Effector memory CD4-positive, alpha-beta T cell (primary cell): ENCODE measurements around the gene ENO2.
"Not testable (repeated sequence)": the region's sequence is repeated elsewhere in the genome, so short reads cannot be mapped to it uniquely, and the experiment has no call there.

Experiments used
- DNase-seq, 3 donors: peaks; one replicate each; pipeline ENCODE4 v3.0.0-alpha.2; 2020
- H3K27ac ChIP-seq: 2 replicates; pipeline ENCODE4 v1.7.0; 2013; ENCODE audit warnings: mild to moderate bottlenecking, low read length, moderate library complexity; ENCODE audit not compliant: insufficient read depth, poor library complexity, severe bottlenecking
- H3K27me3 ChIP-seq: replicated peaks from 2 replicates; pipeline ENCODE4 v1.7.0; 2013; ENCODE audit warnings: mild to moderate bottlenecking, low read length; ENCODE audit not compliant: insufficient read depth, control insufficient read depth, poor library complexity, severe bottlenecking
- H3K36me3 ChIP-seq: 2 replicates; pipeline ENCODE4 v1.7.0; 2013; ENCODE audit warnings: mild to moderate bottlenecking, low read length, moderate library complexity; ENCODE audit not compliant: control insufficient read depth, insufficient read depth
- H3K4me1 ChIP-seq: 2 replicates; pipeline ENCODE4 v1.7.0; 2013; ENCODE audit warnings: low read length, mild to moderate bottlenecking; ENCODE audit not compliant: control insufficient read depth, insufficient read depth, poor library complexity, severe bottlenecking
- H3K4me3 ChIP-seq: 2 replicates; pipeline ENCODE4 v1.7.0; 2013; ENCODE audit warnings: low read length, low read depth, mild to moderate bottlenecking; ENCODE audit not compliant: insufficient read depth, poor library complexity, severe bottlenecking
- H3K9me3 ChIP-seq: 2 replicates; pipeline ENCODE4 v1.7.0; 2013; ENCODE audit warnings: mild to moderate bottlenecking, low read length, moderate library complexity; ENCODE audit not compliant: control insufficient read depth

Gene ENO2

DNA sequence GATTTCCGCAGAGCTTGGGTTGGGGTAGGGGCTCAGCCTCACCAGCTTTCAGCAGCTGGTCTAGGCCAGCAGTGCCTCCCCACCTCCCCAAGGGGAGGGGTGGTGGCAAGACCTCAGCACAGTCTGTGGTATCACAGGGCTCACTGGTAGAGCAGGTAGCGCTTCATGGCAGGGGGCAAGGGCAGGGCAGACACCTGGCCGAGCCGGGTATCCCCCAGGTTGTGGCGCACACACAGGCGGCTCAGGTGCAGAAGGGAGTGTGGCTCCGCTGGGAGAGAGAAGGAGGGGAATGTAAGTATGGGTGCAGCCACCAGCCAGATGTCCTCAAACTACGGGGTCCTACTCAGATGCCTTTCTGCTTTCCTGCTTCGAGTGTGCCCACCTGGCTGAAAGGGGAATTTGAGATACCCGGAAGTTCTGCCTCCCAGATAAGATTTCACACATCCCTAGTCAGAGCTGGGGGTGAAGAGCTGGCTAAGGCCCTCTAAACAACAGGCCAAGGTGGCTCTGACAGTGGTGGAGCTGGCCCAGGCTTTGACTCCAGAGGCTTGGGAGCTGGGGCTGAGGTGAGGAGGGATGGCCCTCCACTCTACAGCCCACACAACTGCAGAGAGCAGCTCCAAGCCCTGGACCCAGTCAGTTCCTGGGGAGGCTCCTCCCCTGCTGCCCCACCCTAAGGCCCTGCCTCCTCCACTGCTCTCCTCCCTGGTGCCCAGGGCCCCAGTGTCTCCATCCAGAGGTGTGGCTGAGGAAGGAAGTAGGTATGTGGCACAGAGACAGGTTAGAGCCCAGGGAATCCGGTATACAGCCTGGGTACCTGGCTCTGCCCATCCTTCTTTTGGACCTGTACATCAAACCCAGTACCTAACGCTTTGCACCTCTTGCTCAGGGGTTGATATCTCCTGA lies 43.1 kb upstream of the ENO2 start:
- H3K9me3 ChIP-seq, result no peaks in the 10 kb centered on the region
- H3K27ac ChIP-seq, result peak overlapping the region; percentile 82
- DNase-seq, result peak in 1 of 3 donors; percentile 21
- peaks cover 12% of the 10 kb centered on the region for H3K36me3 ChIP-seq
- peaks cover 44% of the 10 kb centered on the region for H3K4me1 ChIP-seq
- no peaks in the 10 kb centered on the region for H3K27me3 ChIP-seq
- peak overlapping the region; percentile 83 for H3K4me3 ChIP-seq

DNA sequence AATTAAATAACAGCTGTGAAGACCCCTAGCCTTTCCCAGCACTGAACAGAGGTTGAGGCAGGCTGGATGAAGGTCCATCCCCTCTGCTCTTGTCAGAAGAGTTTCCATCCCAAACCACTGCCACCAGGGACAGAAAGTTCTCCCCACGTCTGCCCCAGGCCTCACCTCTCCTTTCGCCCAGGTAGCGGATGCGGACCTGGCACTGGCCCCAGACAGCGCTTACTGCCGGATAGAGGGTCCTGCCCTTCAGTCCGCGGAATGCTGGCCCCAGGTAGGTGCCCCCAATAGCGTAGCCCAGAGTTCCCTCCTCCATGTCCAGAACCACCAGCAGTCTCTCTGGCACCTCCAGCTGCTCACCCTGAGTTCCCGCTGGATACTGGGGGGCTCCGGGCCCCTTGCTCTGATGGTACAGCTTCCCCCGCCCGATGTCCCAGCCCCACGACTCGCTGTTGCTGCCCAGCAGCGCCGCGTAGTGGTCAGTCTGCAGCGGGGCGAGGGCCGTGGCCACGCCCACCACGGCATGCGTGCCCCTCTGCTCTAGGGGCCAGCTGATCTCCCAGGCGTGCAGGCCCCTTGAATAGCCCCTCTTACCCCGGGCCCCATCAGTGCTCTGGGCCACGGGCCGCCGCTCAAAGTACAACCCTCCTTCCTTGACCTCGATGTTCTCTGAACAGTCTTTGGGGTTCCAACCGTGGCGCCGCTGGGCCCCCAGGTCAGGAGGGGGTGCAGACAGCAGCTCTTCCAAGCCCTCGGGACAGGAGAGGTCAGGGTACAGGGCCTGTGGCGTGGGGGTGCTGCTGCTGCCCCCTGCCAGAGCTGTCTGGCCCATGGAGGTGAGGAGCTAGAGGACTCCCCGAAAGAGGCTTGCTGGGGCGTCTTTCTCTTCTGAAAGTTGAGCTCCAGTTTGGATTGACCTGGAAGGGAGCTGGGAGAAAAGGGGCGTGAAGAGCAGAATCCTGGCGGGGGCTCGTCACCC lies 42.0 kb upstream of the ENO2 start:
- Histone ChIP-seq H3K36me3 (peaks cover 12% of the 10 kb centered on the region), H3K27me3 (no peaks in the 10 kb centered on the region), H3K27ac (peak overlapping the region; percentile 82), H3K9me3 (no peaks in the 10 kb centered on the region), H3K4me3 (peak overlapping the region; percentile 83), H3K4me1 (peaks cover 38% of the 10 kb centered on the region)
- peak; percentile 66 to 75 (median 71) for DNase-seq

DNA sequence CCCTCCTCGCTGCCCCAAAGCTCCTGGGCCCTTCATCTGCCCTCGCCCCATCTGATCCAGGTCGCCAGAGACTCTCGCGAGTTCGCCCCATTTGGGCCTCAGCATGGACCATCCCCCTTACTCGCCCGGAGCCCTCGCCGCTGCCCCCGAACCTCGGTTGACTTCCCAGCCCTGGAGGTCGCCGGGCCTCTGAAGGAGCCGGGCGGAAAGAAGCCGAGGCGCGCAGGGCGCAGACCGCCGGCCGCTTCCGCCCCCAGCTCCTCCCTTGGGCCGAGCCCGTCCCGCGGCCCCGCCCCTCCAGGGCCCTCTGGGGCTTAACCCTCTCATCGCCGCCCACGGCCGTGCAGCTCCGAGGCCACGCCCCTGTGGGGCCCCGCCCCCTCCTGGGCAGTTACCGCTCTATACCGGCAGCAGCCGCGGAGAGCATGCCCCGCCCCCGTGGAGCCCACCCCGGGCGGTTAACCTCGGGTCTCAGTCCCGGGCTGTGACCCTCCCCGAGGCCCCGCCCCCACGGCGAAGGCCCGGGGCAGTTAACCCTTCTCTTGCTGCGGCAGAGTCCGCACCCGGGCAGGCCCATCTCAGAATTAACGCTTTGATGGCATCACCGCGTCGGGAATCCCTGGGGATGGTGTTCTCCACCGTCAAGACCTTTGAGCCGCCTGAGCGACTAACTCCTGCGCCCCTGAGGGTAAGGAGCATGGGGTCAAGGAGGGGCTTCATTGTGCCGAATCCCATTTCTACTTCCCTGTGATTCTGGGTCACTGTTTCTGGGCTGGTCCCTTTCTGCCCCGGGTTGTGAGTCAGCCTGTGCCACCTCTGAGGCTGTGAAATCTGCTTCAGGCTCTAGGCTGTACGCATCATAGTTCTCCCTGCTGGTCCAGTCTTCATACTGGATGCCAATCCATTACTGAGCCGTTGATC lies 41.0 kb upstream of the ENO2 start, which contains the start of gene SPSB2:
Gene SPSB2 (minus strand): TSS at position 210 of the 921 bp plus-strand sequence. CDS start 402 bp downstream, outside the sequence.
- H3K4me1 ChIP-seq, result peaks cover 33% of the 10 kb centered on the region
- peak; percentile 97 for DNase-seq
- no peaks in the 10 kb centered on the region for H3K9me3 ChIP-seq
- peak within 1 kb of the TSS; percentile 83 for H3K4me3 ChIP-seq
- H3K27ac ChIP-seq, result peak within 1 kb of the TSS; percentile 82
- H3K27me3 ChIP-seq, result no peaks in the 10 kb centered on the region
- H3K36me3 ChIP-seq, result peaks cover 12% of the 10 kb centered on the region

DNA sequence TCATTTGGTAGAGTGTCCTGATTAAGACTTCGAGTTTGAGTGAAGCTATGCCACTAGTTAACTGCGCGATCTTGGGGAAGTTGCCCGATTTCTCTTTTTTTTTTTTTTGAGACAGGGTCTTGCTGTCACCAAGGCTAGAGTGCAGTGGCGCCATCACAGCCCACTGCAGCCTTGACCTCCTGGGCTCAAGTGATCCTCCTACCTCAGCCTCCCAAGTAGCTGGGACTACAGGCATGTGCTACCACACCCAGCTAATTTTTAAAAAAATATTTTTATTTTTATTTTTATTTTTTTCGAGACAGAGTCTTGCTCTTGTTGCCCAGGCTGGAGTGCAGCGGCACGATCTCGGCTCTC lies 40.4 kb upstream of the ENO2 start:
- not testable (repeated sequence) for DNase-seq, H3K9me3 ChIP-seq, H3K27me3 ChIP-seq
- peak overlapping the region; percentile 83 for H3K4me3 ChIP-seq
- peaks cover 27% of the 10 kb centered on the region for H3K4me1 ChIP-seq
- peak overlapping the region; percentile 82 for H3K27ac ChIP-seq
- H3K36me3 ChIP-seq, result peaks cover 12% of the 10 kb centered on the region

DNA sequence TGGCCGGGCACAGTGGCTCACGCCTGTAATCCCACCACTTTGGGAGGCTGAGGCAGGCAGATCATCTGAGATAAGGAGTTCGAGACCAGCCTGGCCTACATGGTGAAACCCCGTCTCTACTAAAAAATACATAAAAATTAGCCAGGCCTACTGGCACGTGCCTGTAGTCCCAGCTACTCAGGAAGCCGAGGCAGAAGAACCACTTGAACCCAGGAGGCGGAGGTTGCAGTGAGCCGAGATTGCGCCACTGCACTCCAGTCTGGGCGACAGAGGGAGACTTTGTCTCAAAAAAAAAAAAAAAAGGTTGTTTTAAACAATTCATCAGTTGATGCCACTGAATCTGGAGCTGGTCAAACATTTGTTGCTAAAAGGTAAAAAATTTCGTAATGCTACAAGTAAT lies 34.6 kb upstream of the ENO2 start:
- H3K4me3 ChIP-seq, H3K27ac ChIP-seq, H3K9me3 ChIP-seq, DNase-seq, H3K27me3 ChIP-seq, H3K36me3 ChIP-seq, H3K4me1 ChIP-seq: not testable (repeated sequence)

DNA sequence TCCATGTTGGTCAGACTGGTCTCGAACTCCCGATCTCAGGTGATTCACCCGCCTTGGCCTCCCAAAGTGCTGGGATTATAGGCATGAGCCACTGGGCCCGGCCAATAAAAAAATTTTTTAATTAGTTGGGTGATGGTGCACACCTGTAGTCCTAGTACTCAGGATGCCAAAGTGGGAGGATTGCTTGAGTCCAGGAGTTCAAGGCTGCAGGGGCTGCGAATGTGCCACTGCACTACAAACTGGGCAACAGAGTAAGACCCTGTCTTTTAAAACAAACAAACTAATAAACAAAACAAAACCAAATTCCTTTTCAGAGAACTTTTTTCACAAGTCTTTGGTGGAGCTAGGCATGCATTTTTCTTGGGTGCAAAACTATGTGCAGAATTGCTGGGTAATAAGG lies 31.1 kb upstream of the ENO2 start:
- Histone ChIP-seq H3K27ac (no peak overlapping the region), H3K36me3 (no peaks in the 10 kb centered on the region), H3K4me3 (no peak overlapping the region), H3K4me1 (no peaks in the 10 kb centered on the region), H3K27me3 (no peaks in the 10 kb centered on the region), H3K9me3 (no peaks in the 10 kb centered on the region)
- DNase-seq, result no peak

DNA sequence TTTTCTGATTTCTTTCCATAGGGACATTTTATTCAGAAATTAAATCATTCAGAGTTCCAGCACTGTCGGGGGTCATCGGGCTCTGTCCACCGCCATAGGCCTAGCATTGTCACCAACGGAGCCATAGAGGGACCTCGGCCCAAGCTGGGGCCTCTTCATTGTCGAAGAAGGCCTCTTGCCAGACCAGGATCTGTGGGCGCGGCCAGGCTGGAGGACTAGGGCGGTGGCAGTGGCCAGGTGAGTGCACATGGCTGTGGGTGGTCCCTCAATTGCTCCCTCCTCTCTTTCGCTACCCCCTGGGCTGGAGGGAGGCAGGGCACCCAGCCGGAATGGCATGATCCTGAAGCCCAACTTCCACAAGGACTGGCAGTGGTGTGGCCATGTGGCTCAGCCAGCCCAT lies 30.7 kb upstream of the ENO2 start:
- no peak for DNase-seq
- no peak overlapping the region for H3K27ac ChIP-seq
- no peaks in the 10 kb centered on the region for H3K27me3 ChIP-seq
- no peak overlapping the region for H3K4me3 ChIP-seq
- no peaks in the 10 kb centered on the region for H3K9me3 ChIP-seq
- no peaks in the 10 kb centered on the region for H3K4me1 ChIP-seq
- H3K36me3 ChIP-seq, result no peaks in the 10 kb centered on the region

DNA sequence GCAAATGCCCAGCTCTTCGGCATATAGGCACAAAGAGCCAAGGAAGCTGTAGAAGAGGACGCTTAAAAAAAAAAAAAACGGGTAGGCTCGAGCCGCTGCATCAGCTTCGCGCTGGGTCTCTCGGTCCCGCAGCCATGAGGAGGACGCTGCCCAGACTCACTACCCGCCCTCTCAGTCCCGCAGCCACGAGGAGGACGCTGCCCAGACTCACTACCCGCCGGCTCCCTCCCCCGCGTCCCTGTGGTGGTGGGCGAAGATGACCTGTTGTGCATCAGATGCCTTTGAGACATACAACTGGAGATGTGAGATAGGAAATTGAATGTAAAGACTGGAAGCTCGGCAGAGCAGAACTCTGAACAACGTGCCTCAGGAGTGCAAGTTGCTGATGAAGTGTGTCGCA lies 29.8 kb upstream of the ENO2 start:
- H3K9me3 ChIP-seq, result no peaks in the 10 kb centered on the region
- H3K4me1 ChIP-seq, result no peaks in the 10 kb centered on the region
- no peak overlapping the region for H3K4me3 ChIP-seq
- no peak for DNase-seq
- no peak overlapping the region for H3K27ac ChIP-seq
- no peaks in the 10 kb centered on the region for H3K36me3 ChIP-seq
- H3K27me3 ChIP-seq, result no peaks in the 10 kb centered on the region

DNA sequence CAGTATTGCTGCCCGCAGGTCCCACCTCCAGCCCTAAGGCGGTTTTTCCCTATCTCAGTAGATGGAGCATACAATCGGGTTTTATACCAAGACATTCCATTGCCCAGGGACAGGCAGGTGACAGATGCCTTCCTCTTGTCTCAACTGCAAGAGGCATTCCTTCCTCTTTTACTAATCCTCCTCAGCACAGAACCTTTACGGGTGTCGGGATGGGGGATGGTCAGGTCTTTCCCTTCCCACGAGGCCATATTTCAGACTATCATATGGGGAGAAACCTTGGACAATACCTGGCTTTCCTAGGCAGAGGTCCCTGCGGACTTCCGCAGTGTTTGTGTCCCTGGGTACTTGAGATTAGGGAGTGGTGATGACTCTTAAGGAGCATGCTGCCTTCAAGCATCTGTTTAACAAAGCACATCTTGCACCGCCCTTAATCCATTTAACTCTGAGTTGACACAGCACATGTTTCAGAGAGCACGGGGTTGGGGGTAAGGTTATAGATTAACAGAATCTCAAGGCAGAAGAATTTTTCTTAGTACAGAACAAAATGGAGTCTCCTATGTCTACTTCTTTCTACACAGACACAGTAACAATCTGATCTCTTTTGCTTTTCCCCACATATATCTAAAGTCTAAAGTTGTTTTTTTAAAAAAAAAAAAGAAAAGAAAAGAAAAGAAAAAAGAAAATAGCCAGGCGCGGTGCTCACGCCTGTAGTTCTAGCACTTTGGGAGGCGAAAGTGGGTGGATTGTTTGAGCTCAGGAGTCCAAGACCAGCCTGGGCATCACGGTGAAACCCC lies 28.0 kb upstream of the ENO2 start:
- not testable (repeated sequence) for DNase-seq, H3K36me3 ChIP-seq, H3K4me3 ChIP-seq, H3K4me1 ChIP-seq, H3K9me3 ChIP-seq, H3K27me3 ChIP-seq, H3K27ac ChIP-seq
